Measurements from ENCODE around the gene SEC22A. TPM values are rescaled to one million over a fixed set of nuclear protein-coding genes. Genes with fewer than 3 reads are reported as not detected.

SEC22A gene
- total RNA-seq, 1 donor from 2014 or later, result 29.7 TPM

DNA sequence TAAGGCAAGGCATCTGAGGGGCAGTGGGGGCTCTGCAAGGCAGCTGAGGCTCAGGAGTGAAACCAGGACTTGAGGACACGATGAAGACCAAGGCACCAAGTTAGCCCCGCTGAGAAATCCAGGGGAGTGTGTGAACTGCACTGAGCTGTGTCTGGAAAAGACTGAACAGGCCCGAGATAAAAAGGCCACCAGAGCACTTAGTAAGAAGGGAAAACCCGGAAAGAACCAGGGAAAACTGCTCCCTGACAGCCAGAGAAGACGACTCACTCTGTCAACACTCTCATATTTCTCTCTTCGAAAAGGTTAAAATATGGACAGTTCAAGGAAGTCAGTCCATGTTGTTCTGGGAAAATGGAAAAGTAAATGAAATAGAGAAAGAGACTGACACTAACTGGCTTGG is 109.0 kb downstream of the SEC22A start:
- DNase-seq (ENCODE audit: low read depth), result no peak
- H3K4me3 ChIP-seq (ENCODE audit: low read depth, low read length), result no peak overlapping the region
- TF ChIP-seq CTCF (conservative IDR thresholded peaks at IDR 0.05; ENCODE audit: low read depth, low read length), result no peak

DNA sequence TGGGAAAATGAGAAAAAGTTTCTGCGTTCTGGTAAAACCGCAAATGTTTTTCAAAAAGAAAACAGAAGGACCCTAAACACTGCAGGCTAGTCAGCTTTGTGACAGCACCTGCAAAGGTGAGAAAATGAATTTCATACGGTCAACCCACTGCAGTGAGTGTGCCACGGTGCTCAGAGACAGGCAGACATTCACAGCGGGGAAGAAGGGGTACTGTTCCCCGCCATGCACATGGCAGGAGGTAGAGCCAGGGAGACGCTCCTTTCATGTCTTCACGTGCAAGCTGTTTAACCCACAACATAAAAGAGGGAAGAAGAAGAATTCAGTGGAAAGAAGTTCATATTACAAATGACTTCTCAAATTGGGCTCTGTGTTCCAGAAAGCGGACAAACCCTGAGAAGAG is 109.5 kb downstream of the SEC22A start:
- TF ChIP-seq CTCF (conservative IDR thresholded peaks at IDR 0.05; ENCODE audit: low read depth, low read length), result no peak
- no peak for DNase-seq (ENCODE audit: low read depth)
- H3K4me3 ChIP-seq (ENCODE audit: low read depth, low read length), result no peak overlapping the region

DNA sequence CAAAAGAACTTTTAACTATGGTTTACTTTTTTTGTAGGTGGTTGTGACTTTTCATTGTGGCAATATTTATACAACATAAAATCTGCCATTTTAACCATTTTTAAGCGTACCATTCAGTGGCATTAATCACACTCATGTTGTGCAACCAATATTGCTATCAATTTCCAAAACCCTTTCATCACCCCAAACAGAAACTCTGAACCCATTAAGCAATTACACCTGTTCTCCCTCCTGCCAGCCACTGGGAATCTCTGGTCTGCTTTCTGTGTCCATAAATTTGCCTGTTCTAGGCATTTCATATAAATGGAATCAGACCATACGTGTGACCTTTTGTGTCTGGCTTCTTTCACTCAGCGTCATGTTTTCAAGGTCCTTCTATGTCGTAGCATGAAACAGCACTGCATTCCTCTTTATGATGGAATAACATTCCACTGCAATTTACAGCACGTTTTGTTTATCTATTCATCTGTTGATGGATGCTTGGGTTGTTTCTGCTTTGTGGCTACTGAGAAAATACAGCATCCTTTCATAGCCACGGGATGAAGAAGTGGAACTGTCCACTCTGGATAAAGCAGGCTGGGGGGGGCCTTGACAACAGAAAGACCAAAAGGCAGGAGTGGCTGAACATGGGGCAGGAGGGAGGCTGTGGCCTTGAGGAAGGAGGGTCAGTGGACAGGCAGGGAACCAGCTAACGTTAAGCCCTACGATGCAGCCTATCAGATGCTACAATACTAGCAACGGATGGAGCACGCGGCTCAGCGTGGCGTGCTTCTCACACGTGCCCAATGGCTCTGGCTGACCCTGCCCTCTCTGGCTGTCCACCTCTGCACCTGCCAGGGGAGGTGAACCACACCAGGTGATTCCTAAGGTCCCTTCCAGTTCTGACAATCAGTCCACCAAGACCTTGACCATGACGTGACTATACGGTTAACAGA is 110.9 kb downstream of the SEC22A start:
- no peak overlapping the region for H3K4me3 ChIP-seq (ENCODE audit: low read depth, low read length)
- TF ChIP-seq CTCF (conservative IDR thresholded peaks at IDR 0.05; ENCODE audit: low read depth, low read length), result no peak
- no peak for DNase-seq (ENCODE audit: low read depth)

DNA sequence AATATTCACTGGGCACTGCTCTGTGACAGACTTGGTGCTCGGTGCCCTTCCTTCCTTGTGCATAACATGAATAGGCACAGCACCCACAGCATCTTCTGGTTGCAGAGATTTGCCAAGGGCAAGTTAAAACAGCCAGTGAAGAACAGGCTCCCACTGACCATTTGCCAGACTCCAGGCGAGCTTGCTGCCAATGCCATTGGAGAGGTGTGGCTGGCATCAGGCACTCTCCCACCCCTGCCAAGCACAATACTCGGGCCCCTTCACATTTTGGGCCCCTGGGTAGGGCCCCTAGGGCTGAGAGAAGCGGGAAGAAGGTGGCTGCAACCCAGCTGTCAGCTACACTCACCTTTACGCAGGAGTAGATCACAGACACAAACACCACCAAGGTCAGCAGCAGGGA is 112.1 kb downstream of the SEC22A start:
- no peak for TF ChIP-seq CTCF (conservative IDR thresholded peaks at IDR 0.05; ENCODE audit: low read depth, low read length)
- DNase-seq (ENCODE audit: low read depth), result no peak
- no peak overlapping the region for H3K4me3 ChIP-seq (ENCODE audit: low read depth, low read length)

- DNase-seq (ENCODE audit: low read depth), result no peak
- TF ChIP-seq CTCF (conservative IDR thresholded peaks at IDR 0.05; ENCODE audit: low read depth, low read length), result no peak
- no peak overlapping the region for H3K4me3 ChIP-seq (ENCODE audit: low read depth, low read length)
Measured at GRCh38 chr3:123314359-123315270, 112.9 kb downstream of the SEC22A start.

GRCh38 chr3:123315271-123315595 is 113.5 kb downstream of the SEC22A start:
- no peak for TF ChIP-seq CTCF (conservative IDR thresholded peaks at IDR 0.05; ENCODE audit: low read depth, low read length)
- no peak overlapping the region for H3K4me3 ChIP-seq (ENCODE audit: low read depth, low read length)
- no peak for DNase-seq (ENCODE audit: low read depth)
